A204.1 (cell line): Measurements from ENCODE around the gene SCFD2.

Experiments used
- FAIRE-seq: peaks from 2 replicates; lab custom pipeline; 2012; peaks lifted over from hg19 to GRCh38; lab: Jason Lieb, UNC

The SCFD2 gene

DNA sequence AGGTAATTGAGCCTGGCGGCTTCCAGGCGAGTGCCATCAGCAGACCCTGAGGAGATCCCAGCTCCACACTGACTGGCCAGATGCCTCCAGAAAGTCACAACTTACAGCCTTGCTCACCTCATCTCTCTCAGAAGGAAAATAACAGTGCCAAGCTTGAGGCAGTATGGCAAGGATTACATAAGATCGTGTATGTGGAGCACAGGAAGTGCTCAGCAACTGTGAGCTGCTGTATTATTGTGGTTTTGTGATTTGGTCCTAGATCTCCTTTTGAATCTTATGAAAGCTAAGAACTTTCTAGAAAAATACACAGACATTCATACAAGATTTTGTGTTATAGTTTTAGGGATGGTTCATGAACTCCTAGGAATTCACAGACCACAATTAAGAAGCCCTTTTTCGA, 489.8 kb downstream of the SCFD2 start:
- no peak for FAIRE-seq

DNA sequence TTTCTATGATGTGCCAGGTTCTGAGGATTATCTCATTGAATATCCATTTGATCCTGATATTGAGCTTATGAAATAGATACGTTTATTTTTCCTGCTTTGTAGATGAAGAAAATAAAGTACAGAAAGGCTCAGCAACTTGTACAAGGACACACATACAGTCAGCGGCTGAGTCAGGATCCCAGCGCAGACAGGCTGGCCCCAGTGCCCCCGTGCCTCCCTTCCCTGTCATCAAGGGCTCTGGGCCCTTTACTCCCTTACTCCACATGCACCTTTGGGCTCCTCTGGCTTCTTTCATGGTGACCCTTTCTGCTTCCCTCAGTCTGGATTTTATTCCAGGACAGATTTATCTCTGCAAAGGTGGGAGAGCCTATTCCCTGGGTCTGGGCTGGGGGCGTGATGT, 490.9 kb downstream of the SCFD2 start:
- FAIRE-seq, result no peak

DNA sequence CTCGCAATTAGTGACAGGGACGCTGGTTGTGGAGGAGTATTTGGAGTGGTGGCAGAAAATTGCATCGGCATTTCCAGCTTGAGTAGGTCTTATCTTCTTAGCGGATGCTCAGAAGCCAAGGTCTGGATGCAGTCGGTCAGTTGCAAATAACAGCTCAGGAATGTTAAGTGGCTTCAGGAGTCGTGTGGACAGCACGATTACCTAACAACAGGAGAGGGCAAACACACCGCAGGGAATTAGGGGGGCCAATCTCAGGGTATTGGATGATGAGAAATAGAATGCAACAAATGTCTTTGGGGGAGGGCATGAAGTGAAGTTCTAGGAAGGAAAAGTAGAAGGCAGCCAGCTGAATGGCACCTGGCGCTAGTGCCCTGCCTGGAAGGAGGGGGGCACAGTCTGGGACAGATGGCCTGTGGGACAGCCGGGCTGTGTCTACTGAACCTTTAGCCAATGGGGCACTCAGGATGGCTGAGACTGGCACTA, 492.0 kb downstream of the SCFD2 start:
- FAIRE-seq, result no peak

DNA sequence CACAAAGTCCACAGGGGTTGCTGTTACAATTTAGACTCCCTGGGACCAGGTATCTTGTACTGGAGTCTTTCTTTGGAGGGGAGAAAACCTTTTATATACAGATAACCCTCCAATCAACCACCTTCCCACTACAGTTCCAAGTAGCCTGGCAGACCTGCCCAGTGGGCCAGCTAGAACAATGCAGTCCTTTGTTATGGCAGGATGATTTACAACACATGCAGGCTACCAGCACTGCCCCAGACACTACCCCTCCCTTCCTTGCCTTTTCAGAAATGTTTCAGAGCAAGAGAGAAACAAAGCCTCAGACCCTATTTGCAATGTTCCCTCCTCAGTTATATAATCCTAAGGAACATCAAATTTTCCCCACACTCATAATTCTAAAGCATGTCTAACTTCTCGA, 492.7 kb downstream of the SCFD2 start:
- no peak for FAIRE-seq

DNA sequence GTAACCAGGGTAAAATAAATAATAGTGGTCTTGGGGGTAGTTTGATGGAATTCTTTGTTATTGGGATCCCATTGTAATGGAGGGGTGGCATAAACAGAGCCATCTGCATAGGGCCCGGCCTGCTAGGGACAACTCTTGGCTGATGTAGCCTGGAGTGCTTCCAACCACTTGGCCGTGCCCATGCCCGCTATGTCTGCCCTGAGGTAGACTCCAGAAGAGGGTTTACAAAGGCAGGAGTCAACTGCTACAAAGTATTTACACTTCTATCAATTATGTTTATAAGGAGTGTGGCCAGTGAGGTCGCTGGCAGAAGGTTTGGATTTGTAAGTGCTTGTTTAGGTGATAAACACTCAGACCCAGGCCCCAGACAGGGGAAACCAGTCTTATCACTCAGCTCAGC, 495.6 kb downstream of the SCFD2 start:
- FAIRE-seq, result no peak

DNA sequence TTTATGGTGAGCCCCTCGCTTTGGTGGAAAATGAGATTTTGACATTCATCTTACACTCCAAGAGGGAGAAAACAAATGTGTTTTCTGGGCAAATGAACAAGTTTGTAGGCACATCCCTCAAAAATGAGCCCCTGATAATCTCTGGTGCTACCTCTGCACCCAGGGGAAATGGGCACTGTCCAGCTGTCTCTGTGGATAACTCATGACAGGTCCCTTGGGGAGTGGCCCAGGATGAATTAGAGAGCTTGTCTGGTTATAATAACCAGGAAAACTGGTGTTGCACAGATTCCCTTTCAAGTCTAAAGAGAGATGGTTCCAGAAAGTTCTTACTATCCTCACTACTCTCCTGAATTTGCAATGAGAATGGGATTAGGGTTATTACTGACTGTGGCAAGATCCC, 496.2 kb downstream of the SCFD2 start:
- no peak for FAIRE-seq

DNA sequence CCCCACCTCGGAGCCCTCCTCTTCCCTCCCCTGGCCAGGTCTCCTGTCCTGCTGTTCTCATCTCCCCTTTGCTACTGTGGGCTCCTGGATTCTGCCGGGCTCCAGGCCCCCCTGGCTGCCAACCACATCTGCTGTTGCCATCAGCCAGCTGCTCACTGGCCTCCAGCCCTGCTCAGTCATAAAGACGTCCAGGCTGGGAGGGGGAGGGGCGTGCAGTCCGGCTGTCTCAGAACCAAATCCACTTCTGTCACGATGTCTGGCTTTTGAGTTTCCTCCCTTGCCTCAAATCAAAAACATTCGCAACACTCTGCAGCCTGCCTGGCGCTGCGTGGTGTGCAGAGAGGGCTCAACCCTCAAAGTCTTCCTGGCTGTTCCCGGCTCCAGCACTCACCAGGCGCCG, 496.7 kb downstream of the SCFD2 start:
- FAIRE-seq, result no peak

DNA sequence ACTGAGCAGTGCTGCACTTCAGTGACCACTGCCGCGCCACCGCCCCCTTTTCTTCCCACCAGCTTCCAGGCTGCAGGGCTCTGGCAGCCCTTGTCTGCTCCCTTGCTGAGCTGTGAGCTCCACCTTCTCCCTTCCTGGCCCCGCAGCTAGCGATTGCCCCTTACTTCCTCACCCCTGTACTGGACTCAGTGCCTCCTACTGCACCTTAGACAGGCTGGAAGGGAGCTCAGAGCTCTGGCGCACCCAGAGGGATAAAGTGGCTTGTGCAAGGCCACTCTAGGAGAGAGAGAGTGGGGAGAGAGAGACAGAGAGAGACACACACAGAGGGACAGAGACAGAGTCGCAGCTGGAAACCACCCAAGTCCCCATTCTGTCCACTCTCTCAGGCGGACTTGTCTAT, 497.7 kb downstream of the SCFD2 start:
- no peak for FAIRE-seq

DNA sequence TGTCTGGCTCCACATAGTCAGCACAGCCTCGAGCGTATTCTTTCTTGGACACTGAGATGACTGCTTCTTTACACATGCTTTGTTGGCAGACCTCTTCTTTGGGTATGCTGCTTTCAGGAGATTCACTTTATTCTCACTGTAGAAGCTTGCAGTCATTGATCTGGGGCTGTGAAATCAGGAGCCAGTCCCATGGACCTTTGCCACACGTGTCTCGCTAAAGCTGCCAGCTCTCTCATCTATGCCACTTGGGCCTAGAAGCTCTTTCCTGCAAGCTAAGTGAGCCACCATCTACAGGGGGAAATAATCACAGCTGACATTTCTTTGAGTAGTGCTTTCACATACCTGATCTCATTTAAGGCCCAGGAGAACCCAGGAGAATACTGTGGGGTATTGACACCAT, 498.7 kb downstream of the SCFD2 start:
- no peak for FAIRE-seq

DNA sequence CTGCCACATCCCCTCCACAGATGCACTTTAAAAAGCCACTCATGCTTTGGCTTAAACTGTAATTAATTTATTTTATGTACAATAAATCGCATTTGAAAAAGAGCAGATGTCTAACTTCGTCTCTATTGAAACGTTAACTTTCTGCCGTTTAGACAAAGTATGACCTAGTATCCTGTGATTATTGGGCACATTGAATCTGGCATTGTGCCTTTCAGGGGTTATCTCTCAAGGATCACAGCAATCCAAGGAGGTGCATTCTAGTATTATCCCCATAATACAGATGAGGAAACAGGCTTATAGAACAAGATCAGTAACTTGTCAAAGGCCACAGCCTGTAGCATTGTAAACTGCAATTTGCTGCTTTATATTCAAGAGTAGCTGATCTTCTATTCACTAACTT, 499.1 kb downstream of the SCFD2 start:
- FAIRE-seq, result no peak

DNA sequence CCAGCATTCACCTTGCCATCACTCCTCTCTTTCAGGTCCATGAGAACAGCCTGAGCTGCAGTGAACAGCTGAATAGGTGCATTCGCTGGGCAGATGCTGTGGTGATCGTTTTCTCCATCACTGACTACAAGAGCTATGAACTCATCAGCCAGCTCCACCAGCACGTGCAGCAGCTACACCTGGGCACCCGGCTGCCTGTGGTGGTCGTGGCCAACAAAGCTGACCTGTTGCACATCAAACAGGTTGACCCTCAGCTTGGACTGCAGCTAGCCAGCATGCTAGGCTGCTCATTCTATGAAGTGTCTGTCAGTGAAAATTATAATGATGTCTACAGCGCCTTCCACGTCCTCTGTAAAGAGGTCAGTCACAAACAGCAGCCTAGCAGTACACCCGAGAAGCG, 500.6 kb downstream of the SCFD2 start:
- FAIRE-seq, result no peak

DNA sequence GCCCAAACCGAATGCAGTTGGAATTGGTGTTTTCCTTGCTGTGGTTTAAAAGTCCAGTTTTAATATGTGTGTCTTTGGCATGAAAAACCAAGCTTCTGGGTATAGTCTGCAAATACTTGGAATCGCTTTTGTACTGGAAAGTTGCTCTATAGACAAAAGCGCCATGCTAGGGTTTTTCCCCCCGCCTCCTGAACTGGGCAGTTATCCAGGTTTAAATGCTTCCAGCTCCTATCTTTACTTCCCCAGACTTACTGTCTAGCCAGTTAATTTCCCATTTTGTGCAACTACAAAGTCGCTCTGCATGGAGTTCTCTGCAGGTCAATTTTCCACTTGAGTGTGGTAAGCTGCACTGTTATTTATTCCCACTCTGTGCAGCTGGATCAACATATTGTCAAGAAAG, 501.1 kb downstream of the SCFD2 start:
- no peak for FAIRE-seq

DNA sequence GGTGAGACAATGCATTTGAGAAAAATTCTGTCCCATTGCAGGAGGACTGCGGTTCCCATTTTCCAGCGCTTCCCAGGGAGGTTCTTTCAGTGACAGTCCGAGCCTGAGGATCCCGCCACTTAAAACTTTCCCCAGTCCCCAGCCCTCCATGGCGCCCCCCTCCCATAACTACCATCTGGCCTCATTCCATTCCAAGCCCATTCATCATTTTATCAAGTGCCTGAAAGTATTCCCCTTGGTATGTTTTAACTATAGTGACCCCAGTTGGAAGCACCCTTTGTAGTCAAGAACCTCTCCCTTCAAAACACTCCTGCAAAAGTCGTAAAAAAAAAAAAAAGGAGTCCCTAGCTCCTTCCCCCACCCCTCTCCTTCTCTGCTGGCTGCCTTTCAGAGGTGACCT, 502.5 kb downstream of the SCFD2 start:
- FAIRE-seq, result no peak

DNA sequence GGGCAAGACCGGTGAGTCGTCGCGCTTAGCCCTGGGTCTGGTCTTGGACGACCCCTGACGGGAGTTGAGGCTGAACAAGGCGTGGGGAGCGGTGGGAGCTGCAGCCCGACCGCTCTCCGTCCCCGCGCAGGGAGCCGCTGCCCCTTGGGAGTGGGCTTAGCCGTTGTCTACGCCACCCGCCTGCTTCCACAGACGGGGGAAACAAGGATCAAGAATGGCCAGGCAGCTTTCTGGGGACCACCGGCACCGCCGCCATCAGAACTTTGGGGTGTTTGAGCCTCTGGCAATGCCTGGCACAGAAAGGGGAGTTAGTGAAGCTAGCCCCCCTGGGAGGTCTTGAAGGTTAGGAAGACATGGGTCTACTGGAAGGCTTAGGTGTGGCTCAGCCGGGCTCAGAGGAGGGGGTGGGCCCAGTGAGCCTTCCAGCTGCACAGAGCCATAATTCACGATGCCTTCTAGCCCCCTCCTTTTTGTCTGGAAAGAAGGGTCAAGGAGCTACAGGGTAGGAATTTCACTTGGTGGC, 503.2 kb downstream of the SCFD2 start:
- no peak for FAIRE-seq

DNA sequence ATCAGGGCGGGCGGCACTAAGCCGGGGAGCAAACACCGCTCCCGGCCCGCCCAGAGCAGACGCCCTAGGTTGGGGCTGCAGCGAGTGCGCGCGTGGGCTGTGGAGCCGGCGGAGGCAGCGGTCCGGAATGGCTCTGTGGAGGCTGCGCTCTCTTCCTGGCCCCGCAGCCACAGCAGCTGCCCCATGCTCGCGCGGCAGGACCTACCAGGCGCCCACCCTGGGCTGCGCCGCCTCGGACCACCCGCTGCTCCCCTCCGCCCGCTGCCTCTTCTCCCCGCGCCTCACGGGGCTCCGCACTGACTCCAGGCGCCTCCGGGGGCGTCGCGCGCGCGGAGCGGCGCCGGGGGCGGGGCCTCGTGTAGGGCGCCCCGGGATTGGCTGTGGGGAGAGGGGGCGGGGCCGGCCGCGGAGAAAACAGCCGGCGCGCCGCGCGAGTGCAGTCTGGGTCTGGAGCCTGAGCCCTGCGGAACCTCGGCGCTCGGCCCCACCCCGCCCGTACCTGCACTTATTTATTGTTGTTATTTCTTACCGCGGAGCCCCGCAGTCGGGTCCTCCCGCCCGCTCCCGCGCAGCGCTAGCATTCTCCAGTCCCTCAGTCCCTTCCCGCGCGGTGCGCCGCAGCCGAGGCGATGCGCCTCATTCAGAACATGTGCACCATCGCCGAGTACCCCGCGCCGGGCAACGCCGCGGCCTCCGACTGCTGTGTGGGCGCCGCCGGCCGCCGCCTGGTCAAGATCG, 503.8 kb downstream of the SCFD2 start, which contains the start of gene RASL11B:
RASL11B (plus strand) TSS at position 439 of the 738 bp plus-strand sequence; CDS start at position 630, 191 bp downstream.
- FAIRE-seq, result no peak

DNA sequence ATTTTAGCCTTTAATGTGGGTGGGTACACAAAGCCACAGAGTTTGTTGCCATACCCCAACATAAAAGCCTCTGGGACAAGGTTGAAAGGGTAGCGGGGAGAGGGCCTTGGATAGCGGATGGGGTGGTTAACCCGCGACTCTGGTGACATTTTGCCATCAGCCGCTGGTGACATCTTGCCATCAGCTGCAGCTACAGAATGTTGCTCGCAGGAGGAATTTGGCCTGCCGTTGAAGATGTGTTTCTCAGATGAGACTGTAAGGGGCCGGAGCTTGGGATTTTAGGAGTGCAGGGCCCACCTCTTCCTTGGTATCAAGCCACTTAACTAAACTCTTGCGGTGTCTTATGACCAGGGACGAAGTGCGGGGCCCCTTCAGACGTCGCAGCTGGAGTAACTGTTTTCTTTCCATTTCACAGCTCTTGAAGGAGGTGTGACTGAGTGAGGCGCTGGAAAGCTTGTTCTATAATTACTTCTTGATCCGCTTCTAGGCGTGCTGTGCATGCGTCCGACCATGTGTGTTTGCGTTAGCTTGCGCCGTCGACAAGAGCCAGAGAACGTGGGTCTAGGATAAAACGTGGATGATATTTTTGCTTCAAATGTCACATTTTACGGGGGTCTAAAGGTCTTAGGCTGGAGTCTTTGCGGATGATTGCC, 504.6 kb downstream of the SCFD2 start:
- FAIRE-seq, result no peak

DNA sequence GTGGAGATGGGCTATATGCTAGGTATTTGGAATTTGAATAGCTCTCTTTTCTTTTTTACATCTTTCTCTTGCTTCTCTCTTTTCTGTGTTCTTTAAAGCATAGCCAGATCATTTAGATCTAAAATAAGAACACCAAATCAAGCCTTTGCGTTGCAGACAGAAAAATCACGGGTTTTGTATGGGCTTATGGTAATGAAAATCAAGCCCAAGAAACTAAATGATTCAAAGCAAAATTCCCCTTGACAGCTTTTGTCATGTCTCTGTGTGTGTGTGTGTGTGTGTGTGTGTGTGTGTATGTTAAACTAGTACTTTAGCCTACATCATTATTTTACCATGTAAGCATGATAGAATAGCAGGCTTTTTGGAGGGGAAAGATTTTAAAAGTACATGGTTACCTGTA, 505.5 kb downstream of the SCFD2 start:
- FAIRE-seq, result no peak

DNA sequence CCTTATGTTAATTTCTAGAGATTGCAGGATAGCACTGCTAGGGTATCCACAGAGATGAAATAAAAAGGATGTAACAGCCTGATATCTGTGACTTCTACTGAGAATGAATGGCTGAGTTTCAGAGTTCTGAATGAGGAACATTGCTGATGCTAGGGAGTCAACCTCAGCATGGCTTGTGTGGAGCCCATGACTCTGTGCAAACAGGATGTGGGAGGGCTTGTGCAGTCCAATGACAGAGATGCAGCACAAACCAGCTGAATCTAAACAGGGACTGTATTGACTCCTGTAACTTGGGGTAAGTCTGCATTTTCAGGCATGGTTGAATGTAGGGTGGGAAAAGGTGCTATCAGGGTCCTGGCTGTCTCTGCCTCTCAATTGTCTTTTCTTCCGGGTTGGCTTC, 509.1 kb downstream of the SCFD2 start:
- no peak for FAIRE-seq

DNA sequence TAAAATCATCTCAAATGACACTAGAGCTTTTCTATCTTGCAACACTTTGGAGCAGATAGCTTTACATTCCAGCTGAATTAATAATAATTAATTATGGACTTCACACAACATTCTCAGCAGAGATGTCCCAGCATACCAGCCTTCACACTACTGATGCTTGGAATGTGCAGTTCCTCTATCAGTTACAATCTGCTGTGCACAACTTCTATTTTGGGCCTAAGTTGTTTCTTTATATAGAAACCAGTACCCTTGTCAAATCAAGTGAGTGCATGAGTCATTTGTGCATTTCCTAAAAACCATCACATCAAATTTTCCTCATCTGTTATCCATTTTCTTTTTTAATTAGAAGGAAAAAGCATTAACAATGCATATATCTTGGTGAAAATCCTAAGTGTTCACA, 512.5 kb downstream of the SCFD2 start:
- FAIRE-seq, result no peak

DNA sequence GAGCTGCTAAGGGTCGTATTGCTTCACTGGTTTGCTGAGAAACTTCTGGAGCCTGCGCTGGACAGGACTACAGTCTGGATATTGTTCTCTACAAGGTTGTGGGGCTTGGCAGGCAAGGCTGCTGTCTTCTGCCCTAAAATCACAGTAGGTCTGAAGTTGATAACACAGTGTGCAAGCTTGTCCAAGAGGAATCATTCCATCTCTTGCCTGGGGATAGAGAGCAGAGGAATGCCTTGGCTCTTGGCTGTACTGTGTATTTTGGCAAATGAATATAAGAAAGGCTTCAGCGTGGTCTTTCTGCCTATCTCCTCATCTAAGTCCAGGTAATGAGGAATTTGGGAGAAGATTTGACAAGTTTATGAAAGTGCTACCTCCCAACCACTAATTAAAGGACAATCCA, 513.1 kb downstream of the SCFD2 start:
- FAIRE-seq, result no peak

DNA sequence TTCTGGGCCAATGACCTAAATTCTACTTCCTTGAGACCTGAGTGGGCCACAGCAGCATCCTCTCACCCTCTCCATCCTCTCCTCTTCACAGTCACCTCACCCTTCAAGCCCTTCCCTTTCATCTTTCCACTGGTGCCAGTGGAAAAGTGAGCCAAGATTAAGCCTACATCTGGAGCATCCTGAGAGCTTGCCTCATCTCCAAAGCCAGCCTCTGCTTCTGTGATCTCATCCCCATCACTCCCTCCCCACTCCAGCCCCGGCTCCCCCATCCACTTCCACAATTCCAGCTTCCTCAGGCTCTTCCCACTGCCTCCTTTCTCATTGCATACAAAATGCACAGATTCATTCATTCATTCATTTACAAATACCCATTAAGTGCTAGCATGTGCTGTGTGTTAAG, 513.8 kb downstream of the SCFD2 start:
- no peak for FAIRE-seq

DNA sequence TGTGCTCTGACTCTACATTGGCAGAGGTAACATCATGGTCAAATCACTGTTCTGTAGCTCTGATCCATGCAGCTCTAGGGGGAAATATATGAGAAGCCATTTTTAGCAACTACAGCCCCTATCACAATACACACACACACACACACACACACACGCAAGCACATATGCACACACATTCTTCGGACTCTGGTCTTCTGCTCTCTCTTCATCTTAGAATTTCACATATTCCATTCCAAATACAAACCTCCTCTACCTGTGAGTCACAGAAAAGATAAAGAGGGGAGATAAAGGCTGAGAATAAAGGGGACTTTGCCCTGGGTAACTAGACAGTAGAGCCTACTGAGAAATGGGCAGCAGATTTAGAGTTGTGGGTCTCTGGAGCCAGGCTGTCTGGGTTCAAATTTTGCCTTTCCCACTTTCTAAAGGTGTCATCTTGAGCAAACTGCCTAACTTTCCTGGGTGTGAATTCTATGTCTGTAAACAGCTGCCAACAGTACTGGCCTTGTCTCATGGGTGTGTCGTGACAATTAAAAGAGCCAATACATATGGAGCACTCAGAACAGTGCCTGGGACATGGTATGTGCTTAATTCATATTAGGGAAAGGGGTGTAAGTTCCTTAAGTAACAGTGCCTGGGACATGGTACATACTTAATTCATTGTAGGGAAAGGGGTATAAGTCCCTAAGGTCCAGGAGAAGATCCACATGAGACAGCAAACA, 515.3 kb downstream of the SCFD2 start:
- no peak for FAIRE-seq

DNA sequence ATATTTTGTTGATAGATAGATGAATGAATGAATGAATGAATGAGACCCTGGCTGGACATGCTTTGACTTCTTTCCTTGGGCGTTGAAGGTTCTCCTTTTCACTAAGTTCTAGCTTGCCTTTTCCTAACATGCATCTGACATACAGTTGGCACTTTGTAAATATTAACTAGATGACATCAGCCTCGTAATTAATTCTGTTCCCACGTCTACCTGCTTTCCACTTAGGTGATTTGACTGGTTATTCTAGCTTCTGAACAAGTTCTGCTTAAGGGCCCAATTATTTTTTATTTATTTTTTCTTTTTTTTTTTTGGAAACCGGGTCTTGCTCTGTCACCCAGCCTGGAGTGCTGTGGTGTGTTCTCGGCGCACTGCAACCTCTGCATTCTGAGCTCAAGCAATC, 517.6 kb downstream of the SCFD2 start:
- FAIRE-seq, result no peak
